ENCODE measurements around the gene CDC42EP3. TPM values are rescaled to one million over a fixed set of nuclear protein-coding genes. Genes with fewer than 3 reads are reported as not detected.

Gene CDC42EP3
- total RNA-seq, 2 donors from 2014 or later = 42.2 to 57.4 TPM

DNA sequence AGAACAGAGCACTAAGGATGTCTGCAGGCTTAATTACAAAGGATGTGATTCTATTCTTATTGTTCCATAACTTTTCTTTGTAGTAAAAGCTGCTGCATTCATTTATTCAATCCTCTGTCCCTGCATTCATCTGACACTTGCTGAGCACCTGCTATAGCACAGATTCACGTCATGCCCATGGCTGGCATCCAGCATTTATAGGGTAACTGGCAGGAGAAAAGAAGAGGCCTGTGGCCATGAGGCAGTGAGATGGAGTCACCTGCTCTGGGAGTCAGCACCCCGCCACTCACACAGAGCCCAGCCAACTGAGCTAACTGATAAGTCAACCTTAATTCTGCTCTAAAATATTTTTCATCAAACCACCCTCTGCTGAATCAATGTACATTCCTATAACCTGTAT, 18.3 kb upstream of the CDC42EP3 start:
- no peak for TF ChIP-seq CTCF (IDR thresholded peaks at IDR 0.05)
- ATAC-seq (ENCODE audit: insufficient number of reproducible peaks, low FRiP score, low read depth) = no peak
- Histone ChIP-seq H3K36me3 (no peaks in the 10 kb centered on the region), H3K27me3 (replicated peaks; ENCODE audit: insufficient read depth) (no peaks in the 10 kb centered on the region), H3K4me3 (no peak overlapping the region), H3K9me3 (no peaks in the 10 kb centered on the region), H3K4me1 (ENCODE audit: control insufficient read depth in 1 of 2, low read depth in 2 of 2) (peaks cover 10 to 11% of the 10 kb centered on the region in 2 donors), H3K27ac (peak overlapping the region in 1 of 2 donors; percentile 42)
- DNase-seq (ENCODE audit: low spot score) = no peak

- peaks cover 10 to 11% of the 10 kb centered on the region in 2 donors for H3K4me1 ChIP-seq (ENCODE audit: control insufficient read depth in 1 of 2, low read depth in 2 of 2)
- no peak for DNase-seq (ENCODE audit: low spot score)
- no peak for TF ChIP-seq CTCF (IDR thresholded peaks at IDR 0.05)
- H3K36me3 ChIP-seq = no peaks in the 10 kb centered on the region
- no peaks in the 10 kb centered on the region for H3K9me3 ChIP-seq
- H3K4me3 ChIP-seq = peak overlapping the region; percentile 1
- H3K27me3 ChIP-seq (replicated peaks; ENCODE audit: insufficient read depth) = no peaks in the 10 kb centered on the region
- ATAC-seq (ENCODE audit: insufficient number of reproducible peaks, low FRiP score, low read depth) = peak; percentile 78
- H3K27ac ChIP-seq = peak overlapping the region; percentile 42 to 57
Observed at GRCh38 chr2:37688771-37689468, 17.5 kb upstream of the CDC42EP3 start.

GRCh38 chr2:37686792-37687526, 15.5 kb upstream of the CDC42EP3 start:
- H3K27ac ChIP-seq = no peak overlapping the region
- no peak for DNase-seq (ENCODE audit: low spot score)
- ATAC-seq (ENCODE audit: insufficient number of reproducible peaks, low FRiP score, low read depth) = no peak

DNA sequence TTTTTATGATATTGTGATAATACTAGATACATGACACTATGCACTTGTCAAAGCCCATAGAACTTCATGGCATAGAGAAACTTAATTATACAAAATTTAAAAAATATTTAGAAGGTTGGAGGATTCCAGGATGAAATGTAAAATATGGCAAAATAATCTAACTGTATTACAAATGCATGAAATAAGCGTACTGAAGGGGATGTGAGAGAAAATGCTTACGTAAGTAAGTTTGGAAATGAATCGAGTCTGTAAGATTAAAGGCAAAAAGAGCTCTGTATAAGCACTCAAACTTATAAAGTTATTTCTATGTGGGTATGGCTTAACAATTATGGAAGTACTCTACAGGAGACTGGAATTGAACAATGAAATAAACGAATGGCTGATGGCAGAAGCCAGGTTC, 13.4 kb upstream of the CDC42EP3 start:
- no peak for DNase-seq (ENCODE audit: low spot score)
- H3K36me3 ChIP-seq = no peaks in the 10 kb centered on the region
- H3K27ac ChIP-seq = no peak overlapping the region
- H3K9me3 ChIP-seq = no peaks in the 10 kb centered on the region
- H3K27me3 ChIP-seq (replicated peaks; ENCODE audit: insufficient read depth) = no peaks in the 10 kb centered on the region
- peaks cover 10 to 11% of the 10 kb centered on the region in 2 donors for H3K4me1 ChIP-seq (ENCODE audit: control insufficient read depth in 1 of 2, low read depth in 2 of 2)
- TF ChIP-seq CTCF (IDR thresholded peaks at IDR 0.05) = no peak
- no peak overlapping the region for H3K4me3 ChIP-seq
- ATAC-seq (ENCODE audit: insufficient number of reproducible peaks, low FRiP score, low read depth) = no peak

More at GRCh38 chr2:37686792-37687526, 15.5 kb upstream of the CDC42EP3 start:
- TF ChIP-seq CTCF (IDR thresholded peaks at IDR 0.05) = no peak
- Histone ChIP-seq H3K36me3 (no peaks in the 10 kb centered on the region), H3K4me3 (no peak overlapping the region), H3K27me3 (replicated peaks; ENCODE audit: insufficient read depth) (no peaks in the 10 kb centered on the region), H3K9me3 (no peaks in the 10 kb centered on the region), H3K4me1 (ENCODE audit: control insufficient read depth in 1 of 2, low read depth in 2 of 2) (peaks cover 10 to 11% of the 10 kb centered on the region in 2 donors)

All from thoracic aorta (tissue), 2 donors.